K562 (cell line): Measurements from ENCODE around the gene FILIP1L. TPM values are rescaled to one million over a fixed set of nuclear protein-coding genes. Genes with fewer than 3 reads are reported as not detected.

Experiments
- HOXB6 ChIP-seq: fragments of 250-450 bp; sonication (Bioruptor Pico); IDR thresholded peaks from 2 replicates; pipeline ENCODE4 v1.5.1; 2022; ENCODE audit warnings: mild to moderate bottlenecking, borderline replicate concordance
- RAD21 ChIP-seq, 2 experiments: fragments of 250-450 bp in 1 of 2; fragments of 450-650 bp in 1 of 2; sonication (Bioruptor Pico) in 1 of 2; formaldehyde crosslinking in 1 of 2; IDR thresholded peaks in 1 of 2; conservative IDR thresholded peaks in 1 of 2; 2 replicates each; pipeline versions ENCODE4 v1.4.0 to v1.8.0; 2020 to 2022; ENCODE audit warnings: mild to moderate bottlenecking in 2 of 2, moderate library complexity in 1 of 2
- SMARCE1 ChIP-seq: fragments of 450-650 bp; IDR thresholded peaks from 2 replicates; pipeline ENCODE4 v1.7.1; 2016; ENCODE audit warnings: mild to moderate bottlenecking
- TAF15 ChIP-seq: fragments of 200-400 bp; formaldehyde crosslinking; IDR thresholded peaks from 2 replicates; pipeline ENCODE4 v1.6.1; 2017; ENCODE audit warnings: mild to moderate bottlenecking, low read depth, low read length, moderate library complexity
- TEAD4 ChIP-seq, 2 experiments: sonication (generic) in 1 of 2; formaldehyde crosslinking in 1 of 2; IDR thresholded peaks; 2 replicates each; pipeline versions ENCODE4 v1.6.1 to v1.8.0; 2012 to 2022; ENCODE audit warnings: borderline replicate concordance in 1 of 2, inconsistent platforms in 1 of 2, low read length in 1 of 2, mild to moderate bottlenecking in 1 of 2, missing genetic modification reagents in 1 of 2
- ZNF263 ChIP-seq: sonication (generic); formaldehyde crosslinking; IDR thresholded peaks from 2 replicates; pipeline ENCODE4 v1.8.0; 2022; ENCODE audit warnings: mild to moderate bottlenecking, missing genetic modification reagents, borderline replicate concordance
- ZNF282 ChIP-seq: sonication (generic); formaldehyde crosslinking; IDR thresholded peaks from 2 replicates; pipeline ENCODE4 v1.8.1; 2023; ENCODE audit warnings: missing genetic modification reagents
- ZNF436 ChIP-seq: fragments of 250-450, 450-650 bp; sonication (Bioruptor Pico); formaldehyde crosslinking; IDR thresholded peaks from 2 replicates; pipeline ENCODE4 v1.7.0; 2020; ENCODE audit warnings: mild to moderate bottlenecking
- ZNF79 ChIP-seq: fragments of 250-450 bp; sonication (Bioruptor Pico); IDR thresholded peaks from 2 replicates; pipeline ENCODE4 v1.4.0; 2020; ENCODE audit warnings: low read depth, mild to moderate bottlenecking, moderate library complexity
- ZSCAN32 ChIP-seq: fragments of 450-650 bp; formaldehyde crosslinking; IDR thresholded peaks from 2 replicates; pipeline ENCODE4 v1.4.0; 2020; ENCODE audit warnings: mild to moderate bottlenecking, moderate library complexity
- polyA plus RNA-seq, 8 experiments: library from polyadenylated mRNA; depleted of rRNA in 4 of 8; stranded (reverse) in 5 of 8; unstranded in 3 of 8; fragments of >200 nt; fragmentation: Nextera tagmentation in 2 of 8; fragmentation: Illumina TruSeq in 1 of 8; extraction: Ambion mirVana in 2 of 8; extraction: Trizol in 1 of 8; gene quantifications; 2 replicates each; pipeline versions ENCODE4 v1.2.1 to v1.2.3, GENCODE V29; 2011 to 2014; ENCODE audit warnings: inconsistent platforms in 1 of 8, missing spikeins in 1 of 8
- total RNA-seq, 7 experiments: library from RNA; depleted of rRNA in 6 of 7; stranded (reverse); fragments of >200 nt in 6 of 7; fragmentation: Illumina TruSeq in 2 of 7; extraction: Trizol in 2 of 7; gene quantifications; 2 replicates each; pipeline versions ENCODE4 v1.2.1 to v1.2.3, GENCODE V29; 2011 to 2021; ENCODE audit warnings: low replicate concordance in 1 of 7
- TF ChIP-seq, protein P1 (sequence below), 2 experiments: fragments of 450-650 bp; formaldehyde crosslinking in 1 of 2; IDR thresholded peaks; 2 replicates each; pipeline versions ENCODE4 v1.4.0 to v1.6.1; 2014 to 2020; ENCODE audit warnings: mild to moderate bottlenecking in 2 of 2, borderline replicate concordance in 1 of 2, low read depth in 1 of 2
- TF ChIP-seq, protein P2 (sequence below), 3 experiments: IDR thresholded peaks in 2 of 3; conservative IDR thresholded peaks in 1 of 3; 2 replicates each; pipeline ENCODE4 v1.5.1; 2011 to 2012; ENCODE audit warnings: low read length in 3 of 3, mild to moderate bottlenecking in 3 of 3, control low read depth in 2 of 3, improper control_type of control experiment in 1 of 3, inconsistent platforms in 1 of 3, low read depth in 1 of 3, mixed read lengths in 1 of 3, moderate library complexity in 1 of 3; ENCODE audit not compliant: insufficient read depth in 2 of 3
- TF ChIP-seq, protein P3 (sequence below): fragments of 450-650 bp; formaldehyde crosslinking; IDR thresholded peaks from 2 replicates; pipeline ENCODE4 v1.4.0; 2020; ENCODE audit warnings: mild to moderate bottlenecking, moderate library complexity

FILIP1L gene
- total and polyA plus RNA-seq, 9 of the 15 experiments (the other 6 are each of a cell fraction or from before 2014, with no cell fraction given): 0.50 to 2.1 (median 1.1) TPM

DNA sequence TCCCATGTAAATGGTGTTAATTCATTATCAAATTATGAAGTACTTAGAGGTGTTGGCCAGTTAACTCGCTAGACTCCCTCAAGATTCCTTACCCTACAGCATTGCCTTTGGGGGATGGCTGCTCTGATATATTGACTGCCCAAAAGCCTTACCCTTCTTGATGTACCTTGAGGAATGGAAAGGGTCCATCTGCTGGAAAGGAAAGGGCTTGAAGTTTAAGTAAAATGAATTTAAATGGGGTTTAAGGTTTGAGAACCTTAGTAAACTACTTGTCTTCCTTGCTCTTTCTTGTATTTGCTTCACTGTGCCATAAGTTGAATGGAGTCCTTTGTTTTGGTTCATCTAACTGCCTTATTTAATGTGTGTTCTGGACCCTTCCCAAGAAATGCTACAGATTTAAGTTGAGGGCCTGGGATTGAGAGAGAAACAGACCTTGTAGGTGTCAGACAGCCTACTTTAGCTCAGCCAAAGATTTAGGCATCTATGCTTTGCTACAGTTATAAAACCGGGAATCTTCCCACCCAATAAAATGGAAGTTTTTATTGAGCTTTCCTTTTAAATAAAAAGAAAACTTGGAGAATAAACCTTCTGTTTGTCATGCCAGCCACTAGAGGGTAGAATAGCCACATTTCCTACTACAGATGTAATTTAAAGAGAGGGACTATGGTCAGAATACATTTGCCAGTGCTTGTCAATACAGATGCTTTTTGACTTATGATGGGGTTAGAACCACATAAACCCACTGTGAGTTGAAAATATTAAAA is 271.3 kb downstream of the FILIP1L start (continued):
- TF ChIP-seq, protein P1, sequence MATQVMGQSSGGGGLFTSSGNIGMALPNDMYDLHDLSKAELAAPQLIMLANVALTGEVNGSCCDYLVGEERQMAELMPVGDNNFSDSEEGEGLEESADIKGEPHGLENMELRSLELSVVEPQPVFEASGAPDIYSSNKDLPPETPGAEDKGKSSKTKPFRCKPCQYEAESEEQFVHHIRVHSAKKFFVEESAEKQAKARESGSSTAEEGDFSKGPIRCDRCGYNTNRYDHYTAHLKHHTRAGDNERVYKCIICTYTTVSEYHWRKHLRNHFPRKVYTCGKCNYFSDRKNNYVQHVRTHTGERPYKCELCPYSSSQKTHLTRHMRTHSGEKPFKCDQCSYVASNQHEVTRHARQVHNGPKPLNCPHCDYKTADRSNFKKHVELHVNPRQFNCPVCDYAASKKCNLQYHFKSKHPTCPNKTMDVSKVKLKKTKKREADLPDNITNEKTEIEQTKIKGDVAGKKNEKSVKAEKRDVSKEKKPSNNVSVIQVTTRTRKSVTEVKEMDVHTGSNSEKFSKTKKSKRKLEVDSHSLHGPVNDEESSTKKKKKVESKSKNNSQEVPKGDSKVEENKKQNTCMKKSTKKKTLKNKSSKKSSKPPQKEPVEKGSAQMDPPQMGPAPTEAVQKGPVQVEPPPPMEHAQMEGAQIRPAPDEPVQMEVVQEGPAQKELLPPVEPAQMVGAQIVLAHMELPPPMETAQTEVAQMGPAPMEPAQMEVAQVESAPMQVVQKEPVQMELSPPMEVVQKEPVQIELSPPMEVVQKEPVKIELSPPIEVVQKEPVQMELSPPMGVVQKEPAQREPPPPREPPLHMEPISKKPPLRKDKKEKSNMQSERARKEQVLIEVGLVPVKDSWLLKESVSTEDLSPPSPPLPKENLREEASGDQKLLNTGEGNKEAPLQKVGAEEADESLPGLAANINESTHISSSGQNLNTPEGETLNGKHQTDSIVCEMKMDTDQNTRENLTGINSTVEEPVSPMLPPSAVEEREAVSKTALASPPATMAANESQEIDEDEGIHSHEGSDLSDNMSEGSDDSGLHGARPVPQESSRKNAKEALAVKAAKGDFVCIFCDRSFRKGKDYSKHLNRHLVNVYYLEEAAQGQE (IDR thresholded peaks at IDR 0.05; ENCODE audit: borderline replicate concordance): peak; percentile 59; the same call in 1 of the 2 replicates
- TF ChIP-seq, protein P1 (CRISPR knock-in tag; IDR thresholded peaks at IDR 0.05; ENCODE audit: low read depth): no peak
- TF ChIP-seq ZNF79 (CRISPR knock-in tag) (no peak), TAF15 (no peak), ZNF282 (CRISPR knock-in tag) (no peak), ZSCAN32 (CRISPR knock-in tag) (no peak), HOXB6 (no peak), SMARCE1 (no peak), ZNF263 (CRISPR knock-in tag) (no peak), RAD21 (CRISPR knock-in tag; conservative IDR thresholded peaks at IDR 0.05 in 1 of 2, IDR thresholded peaks at IDR 0.05 in 1 of 2) (peak; percentile 75), ZNF436 (no peak), TEAD4 (IDR thresholded peaks at IDR 0.05; ENCODE audit: low read length) (peak; percentile 28; the same call in 1 of the 2 replicates), TEAD4 (CRISPR knock-in tag; IDR thresholded peaks at IDR 0.05; ENCODE audit: borderline replicate concordance) (no peak)
- TF ChIP-seq, protein P2, sequence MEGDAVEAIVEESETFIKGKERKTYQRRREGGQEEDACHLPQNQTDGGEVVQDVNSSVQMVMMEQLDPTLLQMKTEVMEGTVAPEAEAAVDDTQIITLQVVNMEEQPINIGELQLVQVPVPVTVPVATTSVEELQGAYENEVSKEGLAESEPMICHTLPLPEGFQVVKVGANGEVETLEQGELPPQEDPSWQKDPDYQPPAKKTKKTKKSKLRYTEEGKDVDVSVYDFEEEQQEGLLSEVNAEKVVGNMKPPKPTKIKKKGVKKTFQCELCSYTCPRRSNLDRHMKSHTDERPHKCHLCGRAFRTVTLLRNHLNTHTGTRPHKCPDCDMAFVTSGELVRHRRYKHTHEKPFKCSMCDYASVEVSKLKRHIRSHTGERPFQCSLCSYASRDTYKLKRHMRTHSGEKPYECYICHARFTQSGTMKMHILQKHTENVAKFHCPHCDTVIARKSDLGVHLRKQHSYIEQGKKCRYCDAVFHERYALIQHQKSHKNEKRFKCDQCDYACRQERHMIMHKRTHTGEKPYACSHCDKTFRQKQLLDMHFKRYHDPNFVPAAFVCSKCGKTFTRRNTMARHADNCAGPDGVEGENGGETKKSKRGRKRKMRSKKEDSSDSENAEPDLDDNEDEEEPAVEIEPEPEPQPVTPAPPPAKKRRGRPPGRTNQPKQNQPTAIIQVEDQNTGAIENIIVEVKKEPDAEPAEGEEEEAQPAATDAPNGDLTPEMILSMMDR (IDR thresholded peaks at IDR 0.05 in 2 of 3, conservative IDR thresholded peaks at IDR 0.05 in 1 of 3; ENCODE audit: insufficient read depth in 2 of 3, low read depth in 1 of 3, low read length in 3 of 3): peak; percentile 24 to 70 (median 44); a peak in 3 of 6 replicates
- TF ChIP-seq, protein P3, sequence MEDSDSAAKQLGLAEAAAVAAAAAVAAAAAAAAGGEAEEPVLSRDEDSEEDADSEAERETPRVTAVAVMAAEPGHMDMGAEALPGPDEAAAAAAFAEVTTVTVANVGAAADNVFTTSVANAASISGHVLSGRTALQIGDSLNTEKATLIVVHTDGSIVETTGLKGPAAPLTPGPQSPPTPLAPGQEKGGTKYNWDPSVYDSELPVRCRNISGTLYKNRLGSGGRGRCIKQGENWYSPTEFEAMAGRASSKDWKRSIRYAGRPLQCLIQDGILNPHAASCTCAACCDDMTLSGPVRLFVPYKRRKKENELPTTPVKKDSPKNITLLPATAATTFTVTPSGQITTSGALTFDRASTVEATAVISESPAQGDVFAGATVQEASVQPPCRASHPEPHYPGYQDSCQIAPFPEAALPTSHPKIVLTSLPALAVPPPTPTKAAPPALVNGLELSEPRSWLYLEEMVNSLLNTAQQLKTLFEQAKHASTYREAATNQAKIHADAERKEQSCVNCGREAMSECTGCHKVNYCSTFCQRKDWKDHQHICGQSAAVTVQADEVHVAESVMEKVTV (CRISPR knock-in tag): peak; percentile 29; the same call in 1 of the 2 replicates
- TF ChIP-seq, all 486 proteins: peak for 6
